ENCODE measurements around the gene ANXA11.

- TF ChIP-seq CTCF (IDR thresholded peaks at IDR 0.05): no peak
- no peak for TF ChIP-seq POLR2A (IDR thresholded peaks at IDR 0.05)
Measured at GRCh38 chr10:80131499-80131901, 73.8 kb downstream of the ANXA11 start.
